ENCODE results near the gene C5orf58. TPM values are rescaled to one million over a fixed set of nuclear protein-coding genes. Genes with fewer than 3 reads are reported as not detected.

Gene C5orf58
- total RNA-seq, 1 donor from 2014 or later, result not detected

- Mint-ChIP-seq H3K27me3 (ENCODE audit: low read depth) (no peaks in the 10 kb centered on the region), H3K36me3 (ENCODE audit: low read depth) (no peaks in the 10 kb centered on the region), H3K9me3 (no peaks in the 10 kb centered on the region), H3K27ac (ENCODE audit: unreplicated experiment) (peak overlapping the region; percentile 79), H3K4me3 (peak overlapping the region; percentile 45), H3K4me1 (peaks cover 53% of the 10 kb centered on the region)
- DNase-seq (ENCODE audit: low read depth, low spot score), result no peak
- TF ChIP-seq CTCF (conservative IDR thresholded peaks at IDR 0.05), result peak; percentile 51
Measured at GRCh38 chr5:170221327-170221741, 11.5 kb upstream of the C5orf58 start.

GRCh38 chr5:170223360-170223759, 9.4 kb upstream of the C5orf58 start:
- Mint-ChIP-seq H3K4me1 (peaks cover 64% of the 10 kb centered on the region), H3K27ac (ENCODE audit: unreplicated experiment) (no peak overlapping the region), H3K4me3 (no peak overlapping the region), H3K9me3 (no peaks in the 10 kb centered on the region), H3K36me3 (ENCODE audit: low read depth) (no peaks in the 10 kb centered on the region), H3K27me3 (ENCODE audit: low read depth) (no peaks in the 10 kb centered on the region)
- TF ChIP-seq CTCF (conservative IDR thresholded peaks at IDR 0.05), result no peak
- DNase-seq (ENCODE audit: low read depth, low spot score), result no peak

GRCh38 chr5:170223906-170224305, 8.9 kb upstream of the C5orf58 start:
- Mint-ChIP-seq H3K36me3 (ENCODE audit: low read depth) (no peaks in the 10 kb centered on the region), H3K4me3 (no peak overlapping the region), H3K9me3 (no peaks in the 10 kb centered on the region), H3K4me1 (peaks cover 69% of the 10 kb centered on the region), H3K27ac (ENCODE audit: unreplicated experiment) (no peak overlapping the region), H3K27me3 (ENCODE audit: low read depth) (no peaks in the 10 kb centered on the region)
- no peak for DNase-seq (ENCODE audit: low read depth, low spot score)
- no peak for TF ChIP-seq CTCF (conservative IDR thresholded peaks at IDR 0.05)

- Mint-ChIP-seq H3K9me3 (no peaks in the 10 kb centered on the region), H3K36me3 (ENCODE audit: low read depth) (no peaks in the 10 kb centered on the region), H3K4me1 (peaks cover 64% of the 10 kb centered on the region), H3K27me3 (ENCODE audit: low read depth) (no peaks in the 10 kb centered on the region), H3K27ac (ENCODE audit: unreplicated experiment) (no peak overlapping the region), H3K4me3 (peak overlapping the region; percentile 10)
- peak; percentile 84 for TF ChIP-seq CTCF (conservative IDR thresholded peaks at IDR 0.05)
- DNase-seq (ENCODE audit: low read depth, low spot score), result peak; percentile 81
Measured at GRCh38 chr5:170225326-170226128, 7.3 kb upstream of the C5orf58 start.

- H3K27ac Mint-ChIP-seq (ENCODE audit: unreplicated experiment), result no peak overlapping the region
- no peak for TF ChIP-seq CTCF (conservative IDR thresholded peaks at IDR 0.05)
- no peaks in the 10 kb centered on the region for H3K27me3 Mint-ChIP-seq (ENCODE audit: low read depth)
- peak overlapping the region; percentile 10 for H3K4me3 Mint-ChIP-seq
- peaks cover 58% of the 10 kb centered on the region for H3K4me1 Mint-ChIP-seq
- no peaks in the 10 kb centered on the region for H3K36me3 Mint-ChIP-seq (ENCODE audit: low read depth)
- DNase-seq (ENCODE audit: low read depth, low spot score), result no peak
- H3K9me3 Mint-ChIP-seq, result no peaks in the 10 kb centered on the region
Measured at GRCh38 chr5:170226129-170226615, 6.6 kb upstream of the C5orf58 start.

Measured in neural crest cell (in vitro differentiated cells).